ENCODE results near the gene DLGAP1.

The DLGAP1 gene

GRCh38 chr18:4193086-4193485 lies 262.0 kb downstream of the DLGAP1 start:
- in situ Hi-C loops (cut with MboI; ENCODE audit: low sequenced_read_pairs), result no loop called here

- in situ Hi-C loops (cut with MboI; ENCODE audit: low sequenced_read_pairs), result no loop called here
Observed at GRCh38 chr18:4181882-4182568, 273.1 kb downstream of the DLGAP1 start.

DNA sequence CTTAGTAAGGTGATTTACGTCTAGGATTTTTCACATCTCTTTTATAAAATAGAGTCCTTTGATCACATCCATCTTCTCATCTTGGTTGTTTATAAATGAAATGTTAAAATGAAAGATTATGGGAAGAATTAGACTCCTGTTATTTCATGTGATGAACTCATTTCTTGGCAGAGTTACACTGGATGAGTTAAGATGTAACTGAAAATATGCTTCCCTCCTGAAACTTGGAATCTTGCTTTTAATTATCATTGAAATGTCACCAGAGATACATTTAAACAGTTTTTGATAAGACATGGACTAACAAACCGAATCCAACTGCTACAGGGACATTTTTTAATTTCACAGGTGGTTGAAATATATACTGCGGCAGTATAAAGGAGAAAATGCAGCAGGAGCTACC lies 274.0 kb downstream of the DLGAP1 start:
- in situ Hi-C loops (cut with MboI; ENCODE audit: low sequenced_read_pairs), result no loop called here

DNA sequence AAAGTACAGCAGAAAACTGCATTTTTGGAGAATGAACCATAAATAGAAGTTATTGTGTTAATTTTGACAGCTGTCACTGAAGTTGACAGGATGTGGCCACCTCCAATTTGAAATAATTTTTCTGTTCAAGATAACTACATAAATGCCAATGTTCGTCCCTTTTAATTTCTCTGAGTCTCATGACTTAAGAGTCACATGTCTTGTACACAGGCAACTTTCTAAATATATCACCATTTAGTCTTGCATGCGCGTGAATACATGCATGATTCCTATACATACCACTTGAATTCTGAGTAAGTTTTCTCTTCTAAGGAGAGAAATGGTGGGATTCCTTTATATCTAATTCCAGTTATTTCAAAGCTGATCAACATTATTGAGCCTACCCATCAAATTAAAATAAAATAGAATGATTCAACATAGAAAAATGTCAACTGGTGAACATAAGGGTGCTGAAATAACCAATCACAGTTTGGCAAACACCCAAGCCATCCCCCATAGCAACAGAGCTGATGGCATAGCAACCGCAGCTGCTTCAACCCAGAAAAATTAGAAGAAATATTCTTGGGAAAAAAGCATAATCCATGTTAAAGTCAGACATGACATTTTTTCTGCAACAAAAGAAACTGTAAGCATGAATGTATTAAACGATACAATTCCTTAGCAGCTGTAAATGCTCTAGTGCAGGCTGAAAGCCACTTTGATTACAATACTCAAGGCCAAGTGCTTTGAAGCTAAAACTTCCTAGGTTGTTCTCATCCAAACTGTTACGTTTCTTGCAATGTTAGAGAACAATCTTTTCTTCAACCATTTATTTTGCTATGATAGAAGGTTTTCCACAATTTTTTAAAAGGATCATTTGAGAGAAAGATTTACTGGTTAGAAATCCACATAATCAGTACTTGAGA lies 282.7 kb downstream of the DLGAP1 start:
- in situ Hi-C loops (cut with MboI; ENCODE audit: low sequenced_read_pairs), result no loop called here

DNA sequence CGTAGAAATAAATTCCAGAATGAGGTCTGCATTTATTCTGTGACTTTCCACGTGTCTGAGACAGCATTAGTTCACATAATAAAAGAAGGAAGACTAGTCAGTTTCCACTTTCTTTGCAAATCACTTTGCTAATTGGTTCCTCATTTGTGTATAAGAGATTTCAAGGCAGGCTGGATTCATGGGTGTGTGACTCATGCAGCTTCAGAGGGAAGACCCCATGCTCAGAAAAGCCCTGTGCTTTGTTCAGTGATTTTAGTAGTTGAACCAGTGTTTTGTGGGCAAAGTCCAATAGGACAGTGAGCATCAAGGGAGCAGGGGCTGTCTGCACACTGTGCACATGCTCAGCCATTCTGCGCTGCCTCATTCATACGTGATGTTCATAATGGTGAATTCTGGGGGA lies 297.8 kb downstream of the DLGAP1 start:
- in situ Hi-C loops (cut with MboI; ENCODE audit: low sequenced_read_pairs), result no loop called here

- in situ Hi-C loops (cut with MboI; ENCODE audit: low sequenced_read_pairs), result no loop called here
Observed at GRCh38 chr18:4146797-4147196, 308.3 kb downstream of the DLGAP1 start.

GRCh38 chr18:4144201-4144600 lies 310.9 kb downstream of the DLGAP1 start:
- in situ Hi-C loops (cut with MboI; ENCODE audit: low sequenced_read_pairs), result no loop called here

DNA sequence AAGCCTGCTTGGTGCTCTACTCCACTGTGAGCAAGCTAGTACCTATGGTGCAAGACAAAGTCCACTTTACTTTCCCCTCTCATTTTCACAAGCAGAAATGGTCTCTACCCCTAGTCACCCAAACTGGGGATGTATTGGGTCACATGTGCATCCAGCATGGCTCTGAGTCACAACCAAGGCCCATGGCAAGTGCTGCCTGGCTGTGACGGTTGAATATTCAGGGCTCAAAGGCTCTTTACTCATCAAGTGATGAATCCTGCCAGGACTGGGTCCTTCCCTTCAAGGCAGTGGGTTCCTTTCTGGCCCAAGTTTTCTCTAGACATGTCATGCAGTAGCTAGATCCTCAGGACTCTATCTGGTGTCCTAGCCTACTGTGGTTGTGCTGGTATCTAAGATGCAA lies 311.5 kb downstream of the DLGAP1 start:
- in situ Hi-C loops (cut with MboI; ENCODE audit: low sequenced_read_pairs), result no loop called here

- in situ Hi-C loops (cut with MboI; ENCODE audit: low sequenced_read_pairs), result no loop called here
Observed at GRCh38 chr18:4142876-4143275, 312.2 kb downstream of the DLGAP1 start.

- in situ Hi-C loops (cut with MboI; ENCODE audit: low sequenced_read_pairs), result no loop called here
Observed at GRCh38 chr18:4134700-4135099, 320.4 kb downstream of the DLGAP1 start.

GRCh38 chr18:4130734-4131719 lies 324.1 kb downstream of the DLGAP1 start:
- in situ Hi-C loops (cut with MboI; ENCODE audit: low sequenced_read_pairs), result no loop called here

GRCh38 chr18:4126939-4127338 lies 328.2 kb downstream of the DLGAP1 start:
- in situ Hi-C loops (cut with MboI; ENCODE audit: low sequenced_read_pairs), result no loop called here

GRCh38 chr18:4125627-4126230 lies 329.4 kb downstream of the DLGAP1 start:
- in situ Hi-C loops (cut with MboI; ENCODE audit: low sequenced_read_pairs), result no loop called here

DNA sequence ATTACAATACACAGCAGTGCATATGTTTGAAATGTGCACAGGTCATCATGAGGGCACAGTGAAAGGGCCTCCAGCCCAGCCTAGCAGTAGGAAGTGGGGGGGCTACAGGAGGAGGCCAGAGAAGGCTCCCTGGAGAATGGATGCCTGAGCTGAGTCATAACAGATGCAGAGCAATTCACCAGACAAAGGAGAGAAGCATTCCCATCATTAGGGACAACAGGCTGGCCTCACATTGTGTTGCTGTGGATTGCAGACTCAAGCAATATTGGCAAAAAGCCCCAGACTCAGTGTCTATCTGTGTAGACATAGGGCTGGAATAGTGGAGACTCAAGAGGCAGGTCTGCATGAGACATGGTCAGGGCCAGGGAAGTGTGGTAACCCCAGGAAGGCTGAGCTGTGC lies 329.9 kb downstream of the DLGAP1 start:
- in situ Hi-C loops (cut with MboI; ENCODE audit: low sequenced_read_pairs), result no loop called here

- in situ Hi-C loops (cut with MboI; ENCODE audit: low sequenced_read_pairs), result no loop called here
Observed at GRCh38 chr18:4119813-4120212, 335.3 kb downstream of the DLGAP1 start.

DNA sequence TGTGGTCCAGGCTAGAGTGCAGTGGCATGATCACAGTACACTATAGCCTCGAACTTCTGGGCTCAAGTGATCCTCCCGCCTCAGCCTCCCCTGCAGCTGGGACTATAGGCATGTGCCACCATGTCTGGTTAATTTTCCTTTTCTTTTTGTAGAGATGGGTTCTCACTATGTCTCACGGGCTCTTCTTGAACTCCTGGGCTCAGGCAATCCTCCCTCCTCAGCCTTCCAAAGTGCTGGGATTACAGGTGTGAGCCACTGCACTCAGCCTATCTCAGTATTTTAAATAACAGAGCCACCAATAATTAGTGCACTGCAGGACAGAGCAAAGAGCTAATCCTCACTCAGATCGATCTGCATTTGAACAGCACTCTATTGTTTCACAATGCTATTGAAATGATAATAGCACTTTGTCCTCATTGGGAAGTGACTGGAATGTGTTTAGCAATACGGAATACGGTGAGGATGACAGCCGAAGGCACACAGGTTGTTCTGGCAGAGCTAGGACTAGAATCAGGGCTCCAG lies 335.9 kb downstream of the DLGAP1 start:
- in situ Hi-C loops (cut with MboI; ENCODE audit: low sequenced_read_pairs), result no loop called here

- in situ Hi-C loops (cut with MboI; ENCODE audit: low sequenced_read_pairs), result no loop called here
Observed at GRCh38 chr18:4108016-4108415, 347.1 kb downstream of the DLGAP1 start.

DNA sequence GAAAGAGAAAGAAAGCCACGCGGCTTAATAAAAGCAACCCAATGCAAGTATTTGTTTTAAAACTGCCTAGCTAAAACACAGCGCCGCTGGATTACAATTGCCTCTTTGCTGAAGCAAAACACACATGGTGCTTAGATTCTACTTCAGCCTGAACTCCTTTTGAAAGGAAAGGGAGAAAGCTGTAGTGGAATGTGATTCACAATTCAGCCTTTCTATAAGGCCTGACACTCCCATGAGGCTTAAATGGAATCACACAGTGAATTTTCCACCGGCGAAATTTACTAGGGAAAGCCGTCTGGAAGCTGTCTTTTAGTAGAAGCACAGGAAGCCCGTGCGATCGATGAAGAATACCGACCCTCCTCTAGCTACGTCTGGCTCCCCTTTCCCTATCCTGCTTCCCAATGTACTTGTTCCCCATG lies 348.0 kb downstream of the DLGAP1 start:
- in situ Hi-C loops (cut with MboI; ENCODE audit: low sequenced_read_pairs), result no loop called here

- in situ Hi-C loops (cut with MboI; ENCODE audit: low sequenced_read_pairs), result no loop called here
Observed at GRCh38 chr18:4106407-4107033, 348.6 kb downstream of the DLGAP1 start.

DNA sequence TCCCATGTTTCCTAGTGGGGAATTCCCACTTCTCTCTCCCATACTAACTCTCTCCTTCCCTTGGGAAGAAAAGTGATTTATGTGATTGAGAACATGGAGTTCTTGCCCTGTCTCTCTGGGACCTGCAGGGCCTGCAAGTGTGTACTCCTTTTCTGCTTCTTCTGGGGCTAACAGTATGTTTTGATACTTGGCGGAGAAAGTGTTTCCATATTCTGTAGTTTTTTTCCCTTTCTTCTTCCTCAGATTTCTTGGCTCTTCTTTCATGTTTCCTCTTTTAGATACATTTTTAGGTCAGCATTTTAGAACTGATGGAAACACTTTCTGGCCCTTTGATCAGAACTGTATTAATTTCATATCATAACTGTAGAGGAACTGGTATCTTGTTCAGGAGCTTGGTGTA lies 352.2 kb downstream of the DLGAP1 start:
- in situ Hi-C loops (cut with MboI; ENCODE audit: low sequenced_read_pairs), result no loop called here
